GM20431 (cell line): ENCODE measurements around the gene DNAH12.
"Not testable (repeated sequence)": the region's sequence is repeated elsewhere in the genome, so short reads cannot be mapped to it uniquely, and the experiment has no call there.

Experiments used
- in situ Hi-C: fragments of 300-500 bp; cut with MseI, MboI; formaldehyde crosslinking; loops from one replicate; pipeline ENCODE4 v1.15.0; 2020; ENCODE audit warnings: low sequenced_read_pairs; ENCODE audit not compliant: unreplicated experiment

DNAH12 gene

GRCh38 chr3:57338272-57339070 lies 205.7 kb downstream of the DNAH12 start:
- in situ Hi-C loops = not testable (repeated sequence)

DNA sequence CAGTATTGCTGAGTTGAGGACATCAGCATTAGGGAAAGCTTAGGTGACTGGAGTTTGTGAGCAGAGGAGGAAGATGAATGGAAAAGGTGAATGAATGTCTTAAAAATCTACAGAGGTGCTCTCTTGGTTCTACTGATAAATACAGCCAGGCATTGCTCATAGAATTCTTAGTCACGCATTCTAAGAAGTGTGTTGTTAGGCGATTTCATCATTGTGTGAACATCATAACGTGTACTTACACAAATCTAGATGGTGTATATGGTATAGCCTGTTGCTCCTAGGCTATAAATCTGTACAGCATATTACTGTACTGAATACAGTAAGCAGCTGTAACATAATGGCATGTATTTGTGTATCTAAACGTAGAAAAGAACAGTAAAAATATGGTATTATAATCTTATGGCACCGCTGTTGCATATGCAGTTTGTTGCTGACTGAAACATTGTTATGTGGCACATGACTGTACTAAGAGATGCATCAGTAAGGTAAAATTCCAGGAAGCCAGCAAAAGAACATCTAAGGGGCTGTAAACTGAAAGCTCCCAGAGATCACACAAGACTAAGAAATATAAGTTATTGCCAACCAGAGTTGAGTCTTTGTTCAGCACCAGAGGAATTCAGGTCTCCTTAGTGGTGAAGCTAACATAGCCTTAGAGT lies 208.7 kb downstream of the DNAH12 start:
- in situ Hi-C loops = no loop called here

- in situ Hi-C loops = no loop called here
Measured at GRCh38 chr3:57331078-57331610, 213.0 kb downstream of the DNAH12 start.

DNA sequence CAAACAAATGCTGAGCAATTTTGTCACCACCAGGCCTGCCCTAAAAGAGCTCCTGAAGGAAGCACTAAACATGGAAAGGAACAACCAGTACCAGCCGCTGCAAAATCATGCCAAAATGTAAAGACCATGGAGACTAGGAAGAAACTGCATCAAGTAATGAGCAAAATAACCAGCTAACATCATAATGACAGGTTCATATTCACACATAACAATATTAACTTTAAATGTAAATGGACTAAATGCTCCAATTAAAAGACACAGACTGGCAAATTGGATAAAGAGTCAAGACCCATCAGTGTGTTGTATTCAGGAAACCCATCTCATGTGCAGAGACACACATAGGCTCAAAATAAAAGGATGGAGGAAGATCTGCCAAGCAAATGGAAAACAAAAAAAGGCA lies 217.6 kb downstream of the DNAH12 start:
- in situ Hi-C loops = not testable (repeated sequence)

- in situ Hi-C loops = no loop called here
Measured at GRCh38 chr3:57314204-57314603, 229.9 kb downstream of the DNAH12 start.

DNA sequence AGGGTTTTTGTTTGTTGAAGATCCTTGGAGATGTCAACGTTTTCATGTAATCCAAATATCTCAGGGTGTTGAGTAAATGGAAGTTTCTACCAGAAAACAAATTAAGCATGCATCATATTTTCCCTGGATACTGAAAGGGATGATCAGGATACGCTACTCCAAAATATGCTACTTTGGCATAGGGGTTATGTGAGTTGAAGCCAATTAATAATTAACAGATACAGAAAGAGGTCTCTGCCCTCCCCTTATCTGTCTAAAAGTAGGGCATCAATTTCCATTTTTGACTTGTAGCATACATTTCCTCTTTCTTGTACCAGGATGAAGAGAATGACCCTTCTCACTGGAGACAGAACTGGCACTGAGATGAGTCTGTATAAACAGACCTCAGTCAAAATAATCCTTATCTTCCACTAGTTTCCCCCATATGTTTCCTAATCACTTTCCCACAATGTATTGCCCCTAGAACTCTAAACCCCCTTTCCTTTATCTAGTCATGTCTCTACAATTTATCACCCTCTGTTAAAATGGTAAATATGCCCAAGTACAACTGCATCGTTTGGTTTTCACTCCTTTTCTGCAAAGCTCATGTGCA lies 234.3 kb downstream of the DNAH12 start:
- in situ Hi-C loops = no loop called here

- in situ Hi-C loops = not testable (repeated sequence)
Measured at GRCh38 chr3:57303520-57303919, 240.6 kb downstream of the DNAH12 start.

DNA sequence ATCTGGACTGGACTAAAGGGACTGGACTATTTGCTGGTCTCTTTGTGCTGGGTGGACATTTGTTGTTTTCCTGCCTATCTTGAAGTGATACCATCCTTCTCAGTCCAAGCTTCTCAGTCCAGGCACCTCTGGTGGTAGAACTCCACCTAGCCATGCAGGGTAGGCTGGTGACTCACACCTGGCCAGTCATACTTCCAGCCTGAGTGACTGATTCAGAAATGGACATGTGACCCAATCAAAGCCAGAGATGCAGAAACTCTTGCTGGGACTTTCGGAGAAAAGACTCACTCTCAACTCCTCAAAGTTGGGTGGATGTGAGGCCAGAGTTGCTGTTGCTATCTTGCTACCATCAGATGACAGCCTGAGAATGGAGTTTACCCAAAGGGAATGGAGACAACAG lies 246.1 kb downstream of the DNAH12 start:
- in situ Hi-C loops = no loop called here

DNA sequence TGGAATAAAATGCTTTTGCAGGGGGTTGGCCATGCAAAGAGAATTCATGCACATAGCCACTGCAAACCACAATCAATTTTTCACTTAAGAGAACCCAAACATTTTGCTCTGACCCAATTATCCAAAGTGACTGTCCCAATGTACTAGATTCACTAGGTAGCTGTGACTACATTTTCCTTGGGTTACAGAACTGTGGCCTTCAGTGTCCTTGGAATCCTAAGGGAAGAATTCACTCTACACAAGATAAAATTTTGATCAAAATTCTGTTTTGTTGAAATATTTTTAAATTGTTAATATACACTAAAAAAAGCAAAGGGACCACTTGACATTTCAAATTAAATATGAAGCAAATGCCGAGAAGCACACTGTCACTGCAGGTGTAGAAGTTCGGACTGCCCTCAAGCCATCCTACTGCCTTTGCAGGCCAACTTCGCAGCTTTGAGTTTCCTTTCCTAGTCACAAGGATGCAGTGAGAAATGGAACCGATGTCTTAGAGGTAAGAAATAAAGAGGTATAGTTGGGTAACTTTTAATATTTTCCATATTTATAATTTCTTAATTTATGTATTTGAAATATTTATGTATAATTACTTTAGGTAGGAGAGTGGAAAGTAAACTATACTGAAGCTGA lies 251.1 kb downstream of the DNAH12 start:
- in situ Hi-C loops = no loop called here

DNA sequence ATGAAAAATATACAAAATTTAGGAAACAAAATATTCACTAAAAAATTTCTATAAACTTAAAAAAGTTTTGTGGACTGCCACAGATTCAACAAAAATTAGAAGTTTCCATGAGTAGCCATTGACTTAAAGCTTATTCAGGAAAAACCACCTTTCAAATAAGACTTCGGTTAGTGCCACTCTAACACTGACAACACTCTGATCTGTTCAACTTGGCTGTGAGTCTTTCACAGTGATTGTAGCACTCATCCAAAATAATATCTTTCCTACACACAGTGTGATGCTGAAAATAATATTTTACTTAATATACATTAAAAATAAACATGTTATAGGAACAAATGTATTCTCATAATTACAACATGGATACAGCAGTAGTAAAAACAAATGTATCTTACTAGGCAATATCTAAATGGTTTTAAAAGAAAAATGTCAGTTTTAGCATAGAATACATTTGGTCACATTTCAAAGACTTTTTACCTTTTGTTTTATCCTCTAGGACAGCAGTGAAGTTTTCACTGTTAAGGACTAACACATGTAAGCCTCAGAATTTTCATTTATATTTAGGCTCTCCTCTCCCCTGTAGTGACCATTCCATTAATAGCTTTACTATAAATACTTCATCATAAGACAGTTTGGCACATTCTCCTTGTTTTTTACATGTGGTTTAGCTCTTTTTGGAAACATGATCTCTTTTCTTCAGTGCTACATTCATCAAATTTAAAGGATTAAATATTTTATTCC lies 251.8 kb downstream of the DNAH12 start, which contains the start of gene ASB14:
Gene ASB14 (minus strand): TSS at position 527 of the 738 bp plus-strand sequence. CDS start 652 bp downstream, outside the sequence.
- in situ Hi-C loops = no loop called here

DNA sequence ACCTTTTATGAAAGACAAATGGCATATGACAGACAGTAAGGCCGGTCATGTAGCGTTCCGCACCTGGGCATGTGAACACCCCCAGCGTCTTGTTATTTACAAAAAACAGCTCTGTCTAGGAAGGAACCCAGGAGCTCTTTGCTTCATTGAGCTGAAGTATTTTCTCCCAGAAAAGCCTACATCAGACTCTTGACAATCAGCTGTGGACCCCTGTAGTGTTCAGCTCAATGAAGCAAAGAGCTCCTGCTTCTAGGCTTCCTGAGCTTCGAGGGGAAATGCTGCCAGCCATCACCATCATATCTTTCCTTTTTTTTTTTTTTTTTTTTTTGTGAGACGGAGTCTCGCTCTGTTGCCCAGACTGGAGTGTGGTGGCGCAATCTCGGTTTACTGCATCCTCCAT lies 255.7 kb downstream of the DNAH12 start:
- in situ Hi-C loops = no loop called here

DNA sequence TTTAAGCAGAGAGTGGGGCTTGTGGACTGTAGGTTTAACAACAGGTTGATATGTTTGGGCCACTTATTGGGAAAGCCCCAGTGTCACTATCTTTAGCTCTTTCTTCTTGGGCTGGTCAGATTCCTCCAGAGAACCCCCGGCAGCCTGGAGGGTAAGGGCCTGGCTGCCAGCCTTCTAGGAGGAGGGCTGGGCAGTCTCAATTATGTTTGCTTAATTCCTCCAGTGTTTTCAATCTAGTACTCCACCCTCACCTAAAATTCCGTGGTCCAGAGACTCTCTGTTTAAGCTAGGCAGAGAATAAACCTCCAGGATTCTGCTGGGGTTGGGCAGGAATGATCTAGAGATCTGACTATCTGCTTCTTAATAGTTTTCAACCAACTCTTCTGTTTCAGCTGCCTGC lies 256.9 kb downstream of the DNAH12 start:
- in situ Hi-C loops = no loop called here

GRCh38 chr3:57283334-57283733 lies 260.8 kb downstream of the DNAH12 start:
- in situ Hi-C loops = no loop called here

DNA sequence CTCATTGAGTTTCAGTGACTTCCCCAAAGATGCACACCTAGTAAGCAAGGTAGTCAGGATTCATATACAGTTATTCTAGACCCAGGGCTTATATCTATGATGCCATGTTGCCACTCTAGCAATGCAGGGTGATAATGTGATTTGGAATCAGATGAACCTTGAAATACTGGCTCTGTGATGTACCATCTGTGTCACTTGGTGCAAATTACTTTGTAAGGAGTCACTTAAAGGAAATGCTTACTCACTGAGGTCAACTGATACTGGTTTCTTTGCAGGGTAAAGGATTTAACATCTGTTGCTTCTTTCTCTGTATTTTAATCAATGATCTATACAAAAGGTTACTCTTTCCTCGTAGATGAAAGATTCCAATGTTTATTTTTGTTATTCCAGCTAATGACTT lies 262.4 kb downstream of the DNAH12 start:
- in situ Hi-C loops = no loop called here

GRCh38 chr3:57279685-57280084 lies 264.5 kb downstream of the DNAH12 start:
- in situ Hi-C loops = no loop called here

DNA sequence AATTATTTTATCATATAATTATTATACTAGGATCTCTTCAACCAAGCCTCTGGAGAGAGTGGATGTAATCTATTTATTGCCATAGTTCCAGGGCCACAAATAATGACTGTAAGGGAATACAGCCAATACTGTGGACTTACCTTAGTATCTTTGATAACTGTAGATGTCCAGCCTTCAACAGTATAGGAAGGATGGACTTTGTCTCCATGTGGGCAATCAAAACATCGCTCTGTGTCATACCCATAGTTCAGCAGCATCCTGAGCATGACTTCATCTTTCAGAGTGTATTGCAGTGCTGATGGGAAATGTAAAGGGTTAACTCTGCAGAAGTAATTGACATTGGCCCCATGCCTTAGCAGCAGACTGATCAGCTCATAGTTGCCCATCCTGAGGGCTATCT lies 265.9 kb downstream of the DNAH12 start:
- in situ Hi-C loops = no loop called here

DNA sequence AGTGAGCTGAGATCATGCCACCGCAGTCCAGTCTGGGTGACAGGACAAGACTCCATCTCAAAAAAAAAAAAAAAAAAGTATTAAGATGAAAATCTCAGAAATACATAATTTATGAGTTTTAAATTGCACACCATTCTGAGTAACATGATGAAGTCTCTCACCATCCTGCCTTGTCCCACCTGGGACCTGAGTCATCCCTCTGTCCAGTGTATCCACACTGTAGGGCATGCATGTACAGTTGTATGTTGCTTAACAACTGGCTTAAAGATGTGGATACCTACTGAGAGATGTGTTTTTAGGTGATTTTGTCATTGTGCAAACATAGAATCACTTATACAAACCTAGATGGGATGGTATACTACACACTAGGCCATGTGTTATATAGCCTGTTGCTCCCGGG lies 268.8 kb downstream of the DNAH12 start:
- in situ Hi-C loops = no loop called here

DNA sequence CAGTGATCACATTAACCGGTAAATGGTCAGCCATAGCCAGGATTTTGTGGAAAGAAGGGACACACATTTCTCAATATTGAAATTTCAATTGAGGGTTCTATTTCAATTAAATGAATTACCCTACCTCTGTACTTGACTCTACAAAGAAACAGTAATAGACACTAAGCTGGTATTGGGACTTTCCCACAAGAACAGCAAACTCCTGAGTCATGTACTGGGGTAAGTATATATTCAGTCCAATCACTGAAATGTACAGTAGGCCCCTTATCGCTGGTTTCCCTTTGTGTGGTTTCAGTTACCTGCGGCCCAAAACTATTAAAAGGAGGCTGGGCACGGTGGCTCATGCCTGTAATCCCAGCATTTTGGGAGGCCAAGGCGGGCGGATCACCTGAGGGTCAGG lies 269.3 kb downstream of the DNAH12 start:
- in situ Hi-C loops = no loop called here

- in situ Hi-C loops = no loop called here
Measured at GRCh38 chr3:57268416-57268815, 275.7 kb downstream of the DNAH12 start.

GRCh38 chr3:57261929-57262328 lies 282.2 kb downstream of the DNAH12 start:
- in situ Hi-C loops = no loop called here
